ENCODE measurements around the gene CRISPLD2. TPM values are rescaled to one million over a fixed set of nuclear protein-coding genes. Genes with fewer than 3 reads are reported as not detected.

The CRISPLD2 gene
- total RNA-seq, 1 experiment from 2014 or later: 6.5 TPM

- Mint-ChIP-seq H3K27me3 (ENCODE audit: unreplicated experiment) (peaks cover 58% of the 10 kb centered on the region), H3K9me3 (ENCODE audit: low read depth, unreplicated experiment) (no peaks in the 10 kb centered on the region), H3K27ac (ENCODE audit: unreplicated experiment) (no peak overlapping the region), H3K36me3 (ENCODE audit: insufficient read depth, unreplicated experiment) (no peaks in the 10 kb centered on the region), H3K4me3 (ENCODE audit: low read depth, unreplicated experiment) (no peak overlapping the region), H3K4me1 (ENCODE audit: low read depth, unreplicated experiment) (no peaks in the 10 kb centered on the region)
- TF ChIP-seq CTCF (IDR thresholded peaks at IDR 0.05; ENCODE audit: unreplicated experiment): no peak
- intact Hi-C loops (cut with micrococcal nuclease; ENCODE audit: unreplicated experiment): no loop called here
- CTCF ChIA-PET: interaction anchor here (1.5 kb wide), 1 partner anchor 11 kb away, joined by 7 read pairs; no protein-coding TSS in a partner anchor
- DNase-seq: no peak
- no TSS peak for BruUV-seq (replicated peaks)
Observed at GRCh38 chr16:84931506-84931905, 111.7 kb downstream of the CRISPLD2 start.

GRCh38 chr16:84932681-84933080, 112.9 kb downstream of the CRISPLD2 start:
- Mint-ChIP-seq H3K4me3 (ENCODE audit: low read depth, unreplicated experiment) (no peak overlapping the region), H3K27me3 (ENCODE audit: unreplicated experiment) (peaks cover 58% of the 10 kb centered on the region), H3K36me3 (ENCODE audit: insufficient read depth, unreplicated experiment) (no peaks in the 10 kb centered on the region), H3K9me3 (ENCODE audit: low read depth, unreplicated experiment) (no peaks in the 10 kb centered on the region), H3K4me1 (ENCODE audit: low read depth, unreplicated experiment) (no peaks in the 10 kb centered on the region), H3K27ac (ENCODE audit: unreplicated experiment) (no peak overlapping the region)
- CTCF ChIA-PET: interaction anchor here (0.6 to 1.3 kb wide), 2 partner anchors 147 to 314 kb away, joined by 3 read pairs; no protein-coding TSS in a partner anchor
- DNase-seq: no peak
- BruUV-seq (replicated peaks): no TSS peak
- intact Hi-C loops (cut with micrococcal nuclease; ENCODE audit: unreplicated experiment): no loop called here
- no peak for TF ChIP-seq CTCF (IDR thresholded peaks at IDR 0.05; ENCODE audit: unreplicated experiment)

- no peak for DNase-seq
- Mint-ChIP-seq H3K27ac (ENCODE audit: unreplicated experiment) (no peak overlapping the region), H3K36me3 (ENCODE audit: insufficient read depth, unreplicated experiment) (no peaks in the 10 kb centered on the region)
Observed at GRCh38 chr16:84933774-84934631, 114.2 kb downstream of the CRISPLD2 start.

More at GRCh38 chr16:84933774-84934631, 114.2 kb downstream of the CRISPLD2 start:
- intact Hi-C loops (cut with micrococcal nuclease; ENCODE audit: unreplicated experiment): no loop called here
- no TSS peak for BruUV-seq (replicated peaks)
- CTCF ChIA-PET: interaction anchor here (0.7 kb wide), 2 partner anchors 16 to 90 kb away, joined by 3 to 5 read pairs; no protein-coding TSS in a partner anchor
- no peaks in the 10 kb centered on the region for H3K9me3 Mint-ChIP-seq (ENCODE audit: low read depth, unreplicated experiment)
- H3K4me3 Mint-ChIP-seq (ENCODE audit: low read depth, unreplicated experiment): no peak overlapping the region
- TF ChIP-seq CTCF (IDR thresholded peaks at IDR 0.05; ENCODE audit: unreplicated experiment): no peak
- peaks cover 55% of the 10 kb centered on the region for H3K27me3 Mint-ChIP-seq (ENCODE audit: unreplicated experiment)
- H3K4me1 Mint-ChIP-seq (ENCODE audit: low read depth, unreplicated experiment): no peaks in the 10 kb centered on the region

Data from Calu3 (cell line).